Ureter (tissue), 1 donor: Measurements from ENCODE around the gene LYRM4. TPM values are rescaled to one million over a fixed set of nuclear protein-coding genes. Genes with fewer than 3 reads are reported as not detected.

Source experiments
- DNase-seq: peaks from one replicate; pipeline ENCODE4 v3.0.0-alpha.2; 2020; ENCODE audit warnings: low spot score
- total RNA-seq: library from RNA; stranded (reverse); gene quantifications from one replicate; pipeline ENCODE4 v1.2.4, GENCODE V29; 2023
- donor health status: DM: yes; HTN: yes; CAD: no.

Gene LYRM4
- total RNA-seq, 1 donor from 2014 or later: 33.5 TPM

- no peak for DNase-seq
These were observed 20.2 kb upstream of the LYRM4 start for GRCh38 chr6:5280920-5281319.

DNA sequence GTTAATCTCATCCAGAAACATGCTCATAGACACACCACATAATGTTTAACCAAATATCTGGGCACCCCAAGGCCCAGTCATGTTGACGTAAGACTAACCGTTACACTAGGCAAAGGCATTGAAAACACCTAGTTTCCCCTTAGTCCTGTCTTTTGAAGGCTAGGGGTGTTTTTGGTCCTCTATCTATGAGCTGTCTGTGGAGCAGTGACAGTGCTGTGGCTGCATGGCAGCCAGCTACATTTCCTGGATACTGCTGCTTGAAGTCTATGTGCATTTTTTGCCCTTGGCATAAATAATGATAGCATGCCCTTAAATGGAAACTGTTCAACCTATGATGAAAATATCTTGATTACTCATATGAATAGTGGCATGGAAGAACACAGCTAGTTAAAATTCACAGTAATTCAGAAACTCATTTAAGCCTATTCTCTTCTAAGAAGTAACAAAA, 19.2 kb upstream of the LYRM4 start:
- no peak for DNase-seq

GRCh38 chr6:5278565-5279120, 17.9 kb upstream of the LYRM4 start:
- no peak for DNase-seq

DNA sequence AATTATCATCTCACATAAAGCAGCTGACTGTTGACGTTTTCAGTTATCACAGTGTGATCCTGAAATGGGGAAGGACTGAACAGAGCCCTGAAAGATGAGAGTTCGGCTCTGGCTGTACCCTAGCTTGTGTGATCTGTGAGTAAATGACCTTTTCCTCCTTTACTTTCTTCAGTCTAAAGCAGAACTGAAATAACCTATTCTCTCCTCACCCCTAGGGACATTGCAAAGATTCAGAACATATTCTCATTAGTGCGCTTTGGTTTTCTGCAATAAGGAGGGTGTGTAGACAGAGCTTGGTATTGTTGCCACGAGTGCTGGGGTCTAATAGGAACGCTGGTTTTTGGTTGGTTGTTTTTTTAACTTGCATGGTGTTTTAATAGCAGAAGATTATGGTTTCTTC, 17.3 kb upstream of the LYRM4 start:
- DNase-seq: no peak

DNA sequence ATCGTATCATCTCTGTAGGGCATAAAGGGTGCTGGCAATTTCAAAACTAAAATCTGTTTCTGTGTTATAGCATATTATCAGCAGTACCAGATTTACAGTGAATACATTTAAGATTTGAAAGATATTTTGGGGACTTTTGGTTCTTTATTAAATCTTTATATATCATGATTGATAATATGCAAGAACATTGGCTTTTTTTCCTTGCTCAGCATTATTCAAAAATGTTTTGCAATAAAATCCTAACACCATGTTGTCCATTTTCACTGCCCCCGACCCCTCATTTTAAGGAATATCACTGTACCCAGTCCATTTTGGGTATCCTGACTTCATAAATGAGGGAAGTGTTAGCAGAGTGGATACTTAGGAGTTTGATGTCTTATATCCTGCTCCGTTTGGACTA, 16.8 kb upstream of the LYRM4 start:
- no peak for DNase-seq

- no peak for DNase-seq
These were observed 15.8 kb upstream of the LYRM4 start for GRCh38 chr6:5276581-5276980.

DNA sequence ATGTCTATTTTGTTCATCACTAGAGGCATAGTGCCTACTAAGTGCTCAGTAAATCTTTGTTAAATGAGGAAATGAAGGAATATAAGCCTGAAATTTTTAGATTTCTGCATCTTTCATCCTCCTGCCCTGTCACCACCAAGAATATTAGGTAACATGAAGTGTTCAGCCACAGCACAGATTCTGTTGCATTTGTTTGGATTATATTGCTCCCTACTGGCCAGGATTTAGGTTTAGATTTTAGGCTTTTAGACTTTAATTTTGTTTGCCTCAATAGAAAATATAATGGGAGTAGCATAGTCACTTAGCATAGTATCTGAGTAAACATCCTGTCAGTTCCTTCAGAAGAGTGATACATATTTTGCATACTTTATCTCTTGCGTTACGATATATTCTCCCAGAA, 14.7 kb upstream of the LYRM4 start:
- DNase-seq: no peak

DNA sequence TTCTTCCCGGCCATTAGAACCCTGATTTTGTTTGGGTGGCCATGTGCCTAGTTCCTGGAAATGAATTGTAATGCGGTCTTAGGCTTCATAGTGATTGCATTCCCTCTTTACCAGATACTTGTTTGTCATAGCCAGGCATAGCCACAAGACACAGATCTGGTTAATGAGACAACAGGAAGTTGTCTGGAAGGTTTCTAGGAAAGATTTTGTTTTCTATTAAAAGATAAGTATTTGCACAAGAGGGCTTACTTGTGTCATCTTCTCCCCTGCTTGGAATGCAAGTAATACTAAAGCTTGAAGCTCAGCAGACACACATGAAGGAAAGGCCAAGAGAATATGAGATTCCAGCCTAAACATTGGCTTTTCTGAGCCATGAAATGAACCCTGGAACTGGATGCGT, 13.5 kb upstream of the LYRM4 start:
- no peak for DNase-seq

DNA sequence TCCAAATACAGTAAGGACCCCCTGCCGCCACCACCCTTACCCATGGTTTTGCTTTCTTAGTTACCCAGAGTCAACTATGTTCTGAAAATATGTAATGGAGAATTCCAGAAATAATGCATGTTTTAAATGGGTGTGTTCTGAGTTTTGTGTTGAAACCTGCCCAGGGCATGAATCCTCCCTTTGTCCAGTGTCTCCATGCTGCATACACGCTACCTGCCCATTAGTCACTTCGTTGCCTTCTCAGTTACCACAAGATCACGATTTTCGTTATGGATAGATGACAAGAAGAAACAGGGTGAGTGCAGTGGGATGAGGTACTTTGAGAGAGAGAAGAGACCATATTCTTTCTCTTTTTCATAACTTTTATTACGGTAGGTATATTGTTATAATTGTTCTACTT, 11.2 kb upstream of the LYRM4 start:
- no peak for DNase-seq

DNA sequence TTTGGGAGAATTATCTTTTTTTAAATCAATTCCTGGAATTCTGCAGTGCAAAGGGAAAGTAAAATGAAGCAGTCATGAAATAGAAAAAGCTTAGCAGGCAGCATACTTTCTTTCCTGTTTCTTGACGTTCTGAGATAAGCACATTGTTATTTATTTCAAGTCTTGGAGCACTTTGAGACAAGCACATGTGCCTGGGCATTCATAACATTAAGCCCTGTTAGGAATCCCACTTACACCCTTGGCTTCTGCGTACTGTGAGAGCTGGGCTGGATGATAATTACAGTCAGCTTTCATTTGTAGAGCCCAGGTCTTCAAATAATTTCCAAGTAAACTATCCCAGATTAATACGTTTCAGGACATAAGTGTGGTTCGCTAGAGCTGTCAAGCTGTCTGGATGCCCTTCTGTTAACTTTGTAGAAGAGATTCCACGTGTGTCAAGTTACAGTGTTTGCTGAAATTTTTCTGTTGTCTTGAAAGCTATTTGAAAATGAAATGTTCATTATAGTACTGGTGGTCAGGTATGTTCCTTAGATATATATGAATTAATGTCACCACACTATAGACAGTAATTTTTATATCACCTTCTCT, 9.4 kb upstream of the LYRM4 start:
- DNase-seq: no peak

DNA sequence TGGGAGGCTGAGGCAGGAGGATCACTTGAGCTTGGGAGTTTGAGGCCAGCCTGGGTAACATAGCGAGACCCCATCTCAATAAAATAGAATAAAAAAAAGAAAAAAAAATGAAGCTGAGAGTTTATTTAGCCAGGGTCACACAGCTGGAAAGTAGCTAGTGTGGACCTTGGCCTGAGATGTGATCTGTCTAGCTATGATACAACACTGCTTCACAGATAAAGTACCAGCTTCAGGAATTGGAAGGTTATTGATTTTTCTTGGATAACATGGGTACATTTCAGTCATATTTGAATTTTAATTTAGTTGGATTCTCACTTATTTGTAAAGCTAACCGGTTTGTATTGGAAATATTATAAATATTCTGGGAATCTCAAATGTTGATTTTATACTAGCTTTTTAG, 5.7 kb upstream of the LYRM4 start:
- no peak for DNase-seq

DNA sequence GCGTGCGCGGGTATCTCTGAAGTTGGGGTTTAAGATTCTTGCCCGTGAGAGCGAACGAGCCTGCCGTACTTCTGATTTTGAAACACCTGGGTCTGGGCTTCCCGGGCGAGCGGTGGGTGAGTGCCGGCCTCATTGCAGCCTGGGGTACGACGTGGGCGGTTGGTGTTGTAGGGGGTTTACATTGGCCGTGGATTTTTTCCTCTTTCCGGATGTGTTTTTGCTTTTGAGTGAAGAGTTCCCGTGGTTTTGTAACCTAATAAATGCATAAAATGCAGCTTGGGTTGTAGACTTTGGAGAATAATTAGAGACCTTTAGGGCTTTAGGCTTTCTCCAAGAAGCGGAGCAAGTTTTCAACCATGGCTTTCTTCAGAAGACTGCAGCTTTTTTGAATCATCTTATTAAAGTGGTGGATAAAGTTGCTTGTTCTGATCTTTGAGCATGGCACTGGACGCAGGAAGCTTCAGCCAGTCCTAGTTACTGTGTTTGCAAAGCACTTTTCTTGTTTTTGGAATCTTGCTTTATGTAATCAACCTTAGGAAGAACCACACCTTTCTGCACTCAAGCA, 877 bp upstream of the LYRM4 start:
- DNase-seq: no peak

- peak; percentile 70 for DNase-seq
These were observed 584 bp downstream of the LYRM4 start for GRCh38 chr6:5260111-5260620.

DNA sequence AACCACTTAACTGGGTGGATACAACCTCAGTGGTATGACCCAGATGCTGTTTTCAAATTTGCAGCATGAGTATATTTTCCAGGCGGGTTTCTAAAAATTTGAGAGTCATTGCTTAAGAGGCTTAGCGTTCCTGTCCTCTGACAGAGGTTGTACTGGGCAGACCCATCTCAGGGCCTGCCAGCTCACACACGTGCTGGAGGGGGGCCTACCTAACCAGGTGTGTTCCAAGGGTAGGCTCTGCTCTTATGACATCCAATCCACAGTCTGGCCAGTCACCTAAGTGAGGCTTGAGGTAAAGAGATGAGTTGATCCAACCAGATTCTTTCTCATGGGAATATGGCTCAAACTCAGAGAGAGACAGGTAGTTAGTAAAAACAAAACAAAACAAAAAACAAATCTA, 1.3 kb downstream of the LYRM4 start:
- no peak for DNase-seq

DNA sequence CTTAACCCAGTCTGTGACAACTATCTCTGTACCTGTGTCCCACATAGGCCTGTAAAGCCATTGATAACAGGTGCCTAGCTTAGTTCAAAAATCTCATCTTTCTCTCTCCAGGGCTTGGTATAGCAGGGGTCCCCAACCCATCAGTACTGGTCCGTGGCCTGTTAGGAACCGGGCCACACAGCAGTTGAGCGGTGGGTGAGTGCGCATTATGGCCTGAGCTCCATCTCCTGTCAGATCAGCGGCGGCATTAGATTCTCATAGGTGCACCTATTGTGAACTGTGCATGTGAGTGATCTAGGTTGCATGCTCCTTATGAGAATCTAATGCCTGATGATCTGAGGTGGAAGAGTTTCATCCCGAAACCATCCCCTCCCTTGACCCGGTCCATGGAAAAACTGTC, 3.4 kb downstream of the LYRM4 start:
- DNase-seq: no peak

GRCh38 chr6:5256952-5257351, 3.8 kb downstream of the LYRM4 start:
- no peak for DNase-seq

GRCh38 chr6:5250911-5251310, 9.8 kb downstream of the LYRM4 start:
- no peak for DNase-seq

GRCh38 chr6:5250451-5250850, 10.3 kb downstream of the LYRM4 start:
- DNase-seq: no peak

- DNase-seq: no peak
These were observed 11.2 kb downstream of the LYRM4 start for GRCh38 chr6:5249451-5250122.

- no peak for DNase-seq
These were observed 12.2 kb downstream of the LYRM4 start for GRCh38 chr6:5248302-5249098.

- no peak for DNase-seq
These were observed 13.5 kb downstream of the LYRM4 start for GRCh38 chr6:5247201-5247600.
